Measurements from ENCODE around the gene CFI.

DNA sequence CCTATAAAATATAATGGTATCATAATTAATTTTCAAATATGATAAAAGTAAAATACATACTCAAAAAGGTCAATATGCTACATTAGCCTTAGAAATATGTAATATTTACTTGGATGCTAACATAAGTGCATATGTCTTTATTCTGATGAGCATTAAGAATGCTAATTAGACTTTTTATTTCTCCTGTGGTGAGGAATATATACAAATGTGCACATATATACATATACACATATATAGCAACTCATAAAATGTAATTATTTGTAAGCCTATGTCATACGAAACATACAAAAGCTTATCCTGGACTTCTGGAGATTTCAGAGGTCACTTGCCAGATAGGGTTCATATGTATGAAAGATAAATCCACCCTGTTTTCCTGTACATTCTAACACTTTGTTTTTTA, 83.0 kb downstream of the CFI start:
- TF ChIP-seq, protein P1, sequence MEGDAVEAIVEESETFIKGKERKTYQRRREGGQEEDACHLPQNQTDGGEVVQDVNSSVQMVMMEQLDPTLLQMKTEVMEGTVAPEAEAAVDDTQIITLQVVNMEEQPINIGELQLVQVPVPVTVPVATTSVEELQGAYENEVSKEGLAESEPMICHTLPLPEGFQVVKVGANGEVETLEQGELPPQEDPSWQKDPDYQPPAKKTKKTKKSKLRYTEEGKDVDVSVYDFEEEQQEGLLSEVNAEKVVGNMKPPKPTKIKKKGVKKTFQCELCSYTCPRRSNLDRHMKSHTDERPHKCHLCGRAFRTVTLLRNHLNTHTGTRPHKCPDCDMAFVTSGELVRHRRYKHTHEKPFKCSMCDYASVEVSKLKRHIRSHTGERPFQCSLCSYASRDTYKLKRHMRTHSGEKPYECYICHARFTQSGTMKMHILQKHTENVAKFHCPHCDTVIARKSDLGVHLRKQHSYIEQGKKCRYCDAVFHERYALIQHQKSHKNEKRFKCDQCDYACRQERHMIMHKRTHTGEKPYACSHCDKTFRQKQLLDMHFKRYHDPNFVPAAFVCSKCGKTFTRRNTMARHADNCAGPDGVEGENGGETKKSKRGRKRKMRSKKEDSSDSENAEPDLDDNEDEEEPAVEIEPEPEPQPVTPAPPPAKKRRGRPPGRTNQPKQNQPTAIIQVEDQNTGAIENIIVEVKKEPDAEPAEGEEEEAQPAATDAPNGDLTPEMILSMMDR (IDR thresholded peaks at IDR 0.05) = no peak
- TF ChIP-seq POLR2A (IDR thresholded peaks at IDR 0.05) = no peak
